AG04450 (cell line): Measurements from ENCODE around the gene SNX33. TPM values are rescaled to one million over a fixed set of nuclear protein-coding genes. Genes with fewer than 3 reads are reported as not detected.

Experiments
- CTCF ChIA-PET: fragments of 300-600, 350-600 bp; formaldehyde crosslinking; extraction: SDS; loops from one replicate; lab custom pipeline; 2022; ENCODE audit warnings: antibody characterized with exemption, inconsistent platforms; lab: Charles Lee
- POLR2A ChIA-PET: fragments of 350-600 bp; formaldehyde crosslinking; extraction: SDS; loops from one replicate; lab custom pipeline; 2021; ENCODE audit warnings: antibody characterized with exemption, inconsistent platforms; lab: Yijun Ruan, JAX
- DNase-seq: peaks from one replicate; pipeline ENCODE4 v3.0.0-alpha.2; 2011; ENCODE audit warnings: low read depth, low spot score
- H3K27ac ChIP-seq: one replicate; pipeline ENCODE4 v1.5.1; 2012; ENCODE audit warnings: low read depth, low read length, control low read depth
- H3K27me3 ChIP-seq: one replicate; pipeline ENCODE4 v1.6.0; 2012; ENCODE audit warnings: low read length; ENCODE audit not compliant: control insufficient read depth, insufficient read depth
- H3K4me3 ChIP-seq: 2 replicates; pipeline ENCODE4 v1.5.1; 2011; ENCODE audit warnings: mild to moderate bottlenecking, low read depth, low read length, control low read depth
- H3K9me3 ChIP-seq: 2 replicates; pipeline ENCODE4 v1.5.1; 2012; ENCODE audit warnings: low read length; ENCODE audit not compliant: control insufficient read depth, insufficient read depth
- CTCF ChIP-seq: IDR thresholded peaks from 2 replicates; pipeline ENCODE4 v1.5.1; 2011; ENCODE audit warnings: low read depth, low read length, control low read depth, inconsistent platforms
- polyA plus RNA-seq: library from polyadenylated mRNA; depleted of rRNA; stranded (reverse); fragments of >200 nt; gene quantifications from 2 replicates; pipeline ENCODE4 v1.2.3, GENCODE V29; 2011

The SNX33 gene
- polyA plus RNA-seq, 1 experiment: 14.2 TPM

GRCh38 chr15:75661100-75661755, 13.5 kb downstream of the SNX33 start:
- ChIA-PET CTCF (interaction anchor here (0.6 to 2.1 kb wide), 5 partner anchors 13 to 227 kb away, joined by 3 to 10 read pairs (median 8); partner anchors contain the start of gene SNX33), POLR2A (interaction anchor here (0.6 to 1.8 kb wide), 13 partner anchors 8 to 293 kb away, joined by 3 to 32 read pairs (median 4); partner anchors contain the start of genes IMP3, MAN2C1 and SNX33)
- H3K9me3 ChIP-seq: no peaks in the 10 kb centered on the region
- no peaks in the 10 kb centered on the region for H3K27me3 ChIP-seq
- DNase-seq: peak; percentile 81
- peak overlapping the region; percentile 29 for H3K4me3 ChIP-seq
- H3K27ac ChIP-seq: peak overlapping the region; percentile 98
- TF ChIP-seq CTCF: no peak

- POLR2A ChIA-PET: interaction anchor here (0.6 to 1.8 kb wide), 11 partner anchors 9 to 293 kb away, joined by 3 to 32 read pairs (median 7); partner anchors contain the start of genes IMP3, MAN2C1 and SNX33
- TF ChIP-seq CTCF: no peak
- H3K27ac ChIP-seq: peak overlapping the region; percentile 98
- DNase-seq: no peak
- no peaks in the 10 kb centered on the region for H3K9me3 ChIP-seq
- no peaks in the 10 kb centered on the region for H3K27me3 ChIP-seq
- peak overlapping the region; percentile 29 for H3K4me3 ChIP-seq
- CTCF ChIA-PET: interaction anchor here (0.6 to 2.1 kb wide), 3 partner anchors 14 to 228 kb away, joined by 3 to 10 read pairs (median 8); partner anchors contain the start of gene SNX33
Measured at GRCh38 chr15:75661756-75662140, 14.0 kb downstream of the SNX33 start.

- Histone ChIP-seq H3K27ac (no peak overlapping the region), H3K27me3 (no peaks in the 10 kb centered on the region), H3K4me3 (no peak overlapping the region), H3K9me3 (no peaks in the 10 kb centered on the region)
- ChIA-PET CTCF (no interaction called here), POLR2A (interaction anchor here (0.6 kb wide), 1 partner anchor 38 kb away, joined by 4 read pairs; no protein-coding TSS in a partner anchor)
- DNase-seq: no peak
- TF ChIP-seq CTCF: no peak
Measured at GRCh38 chr15:75662823-75663519, 15.3 kb downstream of the SNX33 start.

- H3K9me3 ChIP-seq: no peaks in the 10 kb centered on the region; the same call in 1 of the 2 replicates
- no peak for TF ChIP-seq CTCF
- ChIA-PET POLR2A (interaction anchor here (1.1 kb wide), 1 partner anchor 16 kb away, joined by 3 read pairs; no protein-coding TSS in a partner anchor), CTCF (no interaction called here)
- no peak for DNase-seq
- no peak overlapping the region for H3K27ac ChIP-seq
- H3K27me3 ChIP-seq: no peaks in the 10 kb centered on the region
- no peak overlapping the region for H3K4me3 ChIP-seq
Measured at GRCh38 chr15:75663931-75664421, 16.3 kb downstream of the SNX33 start.
